HG02623 (cell line): ENCODE data around the gene TMEM252.

Source experiments
- ATAC-seq: cut with Tn5 transposase; IDR thresholded peaks from one replicate; pipeline ENCODE4 v1.9.1; 2021; ENCODE audit warnings: moderate library complexity; ENCODE audit not compliant: unreplicated experiment

TMEM252 gene, protein sequence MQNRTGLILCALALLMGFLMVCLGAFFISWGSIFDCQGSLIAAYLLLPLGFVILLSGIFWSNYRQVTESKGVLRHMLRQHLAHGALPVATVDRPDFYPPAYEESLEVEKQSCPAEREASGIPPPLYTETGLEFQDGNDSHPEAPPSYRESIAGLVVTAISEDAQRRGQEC

DNA sequence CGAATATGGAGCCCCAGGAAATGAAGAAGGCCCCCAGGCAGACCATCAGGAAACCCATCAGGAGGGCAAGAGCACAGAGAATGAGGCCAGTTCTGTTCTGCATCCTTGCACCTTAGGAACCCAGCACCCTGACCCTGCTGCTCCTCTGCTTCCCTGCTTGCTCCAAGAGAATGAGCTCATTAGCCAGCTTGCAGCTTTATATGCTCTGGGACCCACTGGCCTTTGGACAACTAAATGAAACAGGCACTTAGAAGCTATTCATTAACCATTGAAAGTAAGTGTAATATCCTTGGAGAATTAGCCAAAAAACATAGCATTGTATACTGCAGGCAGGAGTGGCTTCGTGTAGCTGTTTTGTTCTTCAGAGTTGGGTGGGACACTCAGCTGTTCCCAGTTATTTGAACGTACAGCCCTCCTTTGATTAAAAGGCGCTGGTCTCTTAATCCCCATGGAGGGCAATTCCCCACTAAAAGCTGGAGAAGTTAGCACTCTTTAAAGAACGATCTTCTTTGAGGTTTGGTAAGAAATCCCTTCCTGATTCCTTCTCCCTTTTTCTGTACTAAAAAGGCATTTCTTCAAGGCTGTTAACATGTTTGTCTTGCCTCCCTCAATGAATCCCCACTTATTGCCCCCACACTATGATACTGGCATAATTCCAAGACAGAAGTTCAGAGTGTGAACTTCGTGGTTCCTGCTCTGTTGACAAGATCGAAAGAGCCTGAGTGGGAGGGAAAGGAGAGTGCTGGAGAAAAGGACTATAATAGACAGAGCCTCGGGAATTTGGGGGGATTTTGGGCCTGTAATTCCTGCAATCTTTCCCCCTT lies at the start of gene TMEM252:
Gene TMEM252 (minus strand): TSS at position 172 of the 824 bp plus-strand sequence. CDS start 69 bp downstream, at position 103.
- ATAC-seq, result no peak

DNA sequence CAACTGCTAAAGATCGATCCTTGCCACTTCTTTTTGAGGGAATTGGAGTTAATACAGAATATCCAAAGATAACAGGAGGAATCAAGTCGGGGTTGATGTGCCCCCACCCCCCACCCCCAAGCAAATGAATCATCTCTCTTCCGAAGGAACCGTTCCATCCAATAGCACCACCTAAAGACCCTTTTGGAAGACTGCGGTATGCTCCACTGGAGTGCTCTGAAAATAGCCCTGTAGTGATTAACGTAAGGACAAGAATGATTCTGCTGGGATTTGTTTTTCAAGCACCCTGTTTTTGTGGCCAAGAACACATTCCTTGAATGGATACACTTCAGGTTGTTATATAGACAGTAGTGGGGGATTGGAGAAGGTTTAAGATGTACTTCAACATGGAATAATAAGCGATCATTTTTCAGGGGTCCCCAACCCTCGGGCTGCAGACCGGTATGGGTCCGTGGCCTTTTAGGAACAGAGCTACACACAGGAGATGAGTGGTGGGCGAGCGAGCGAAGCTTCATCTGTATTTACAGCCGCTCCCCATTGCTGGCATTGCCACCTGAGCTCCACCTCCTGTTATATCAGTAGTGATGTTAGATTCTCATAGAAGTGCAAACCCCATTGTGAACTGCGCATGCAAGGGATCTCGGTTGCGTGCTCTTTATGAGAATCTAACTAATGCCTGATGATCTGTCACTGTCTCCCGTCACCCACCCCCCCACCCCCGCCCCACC lies 44.5 kb upstream of the TMEM252 start:
- no peak for ATAC-seq

DNA sequence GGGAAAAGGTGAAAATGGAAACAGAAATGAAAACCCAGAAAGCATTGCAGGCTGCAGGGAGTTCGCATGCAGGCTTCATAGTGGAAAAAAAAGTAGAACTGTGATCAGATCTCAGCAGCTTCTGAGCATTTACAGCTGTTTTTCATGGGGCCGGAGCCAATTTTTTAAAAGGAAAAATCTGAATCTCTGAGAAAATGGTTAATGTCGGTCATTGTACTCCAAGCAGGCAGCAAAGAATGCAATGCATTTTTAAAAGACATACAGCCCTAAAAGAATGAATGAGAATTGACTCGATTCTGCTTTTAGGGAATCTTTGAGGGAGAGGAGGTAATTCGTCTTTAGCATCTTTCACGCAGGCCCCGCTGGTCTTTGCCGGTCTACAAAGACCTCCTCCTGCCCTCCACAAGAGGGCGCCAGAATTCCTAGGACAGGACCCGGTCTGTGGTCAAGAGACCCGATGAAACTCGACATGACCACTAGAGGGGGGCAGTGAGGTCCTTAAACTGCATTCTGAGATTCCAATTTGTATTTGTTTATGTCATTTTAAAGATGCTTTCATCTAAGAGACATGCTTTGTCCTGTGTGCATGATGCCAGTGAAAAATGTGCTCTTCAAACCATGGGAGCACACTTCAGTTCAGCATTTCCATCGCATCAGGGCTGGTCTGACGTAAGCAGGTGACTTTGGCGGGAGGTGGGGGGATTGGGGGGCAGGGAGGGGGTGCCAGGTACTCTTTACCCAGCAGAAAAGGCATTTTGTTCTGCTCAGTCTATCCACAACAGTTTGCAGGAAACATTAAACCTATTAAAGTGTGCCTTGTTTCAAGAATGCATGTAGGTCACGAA lies 43.7 kb upstream of the TMEM252 start:
- ATAC-seq, result peak; percentile 84

DNA sequence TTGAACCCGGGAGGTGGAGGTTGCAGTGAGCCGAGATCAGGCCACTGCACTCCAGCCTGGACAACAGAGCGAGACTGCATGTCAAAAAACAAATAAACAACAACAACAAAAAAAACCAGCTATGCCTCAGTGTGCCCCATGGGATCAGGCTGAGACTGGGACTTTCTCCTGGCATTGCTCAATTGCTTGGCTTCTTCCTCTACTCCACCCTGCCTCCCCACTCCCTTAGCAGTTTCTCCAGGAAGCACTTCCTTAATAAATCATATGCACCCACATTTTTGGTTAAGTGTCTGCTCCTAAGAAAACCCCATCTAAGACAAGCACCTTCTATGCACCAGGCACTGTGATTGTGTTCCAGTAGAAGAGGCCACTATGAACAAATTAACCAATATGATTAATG lies 41.0 kb upstream of the TMEM252 start:
- no peak for ATAC-seq

DNA sequence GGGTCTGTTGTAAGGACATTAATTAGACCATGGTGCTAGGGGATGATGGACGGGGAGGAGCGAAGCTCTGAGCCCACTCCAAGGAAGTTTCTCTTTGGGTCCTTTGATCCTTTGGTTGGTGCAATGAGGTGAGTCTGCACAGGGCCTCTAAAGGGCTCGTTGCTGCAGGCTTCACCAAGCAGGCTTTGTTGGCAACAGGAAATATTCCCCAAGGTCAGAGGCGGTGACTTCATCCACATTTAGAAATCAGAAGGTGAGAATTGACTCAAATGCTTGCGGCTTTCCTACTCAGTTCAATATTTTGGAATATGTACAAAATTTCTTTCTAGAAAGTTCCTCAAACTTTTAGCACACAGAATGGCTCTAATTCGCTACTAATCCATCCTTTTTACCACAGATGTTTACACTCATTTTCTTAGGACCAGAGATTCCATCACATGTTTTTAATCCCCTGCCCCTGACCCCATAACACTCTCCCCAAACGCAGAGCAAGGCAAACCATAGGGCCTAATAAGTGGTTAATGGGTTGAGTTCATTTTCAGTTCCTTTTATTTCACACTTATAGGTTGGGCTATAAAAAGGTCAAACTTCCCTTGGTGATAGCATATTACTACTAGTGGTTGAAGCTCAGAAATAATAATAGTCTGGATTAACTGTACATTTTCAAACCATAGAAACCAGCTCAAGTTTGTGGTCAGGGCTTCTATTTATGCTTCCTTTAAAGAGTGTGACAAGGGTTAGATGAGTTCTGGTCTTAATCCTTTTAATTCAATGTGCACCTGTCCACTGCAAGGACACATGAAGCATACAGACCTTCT lies 37.3 kb upstream of the TMEM252 start:
- peak; percentile 64 for ATAC-seq

DNA sequence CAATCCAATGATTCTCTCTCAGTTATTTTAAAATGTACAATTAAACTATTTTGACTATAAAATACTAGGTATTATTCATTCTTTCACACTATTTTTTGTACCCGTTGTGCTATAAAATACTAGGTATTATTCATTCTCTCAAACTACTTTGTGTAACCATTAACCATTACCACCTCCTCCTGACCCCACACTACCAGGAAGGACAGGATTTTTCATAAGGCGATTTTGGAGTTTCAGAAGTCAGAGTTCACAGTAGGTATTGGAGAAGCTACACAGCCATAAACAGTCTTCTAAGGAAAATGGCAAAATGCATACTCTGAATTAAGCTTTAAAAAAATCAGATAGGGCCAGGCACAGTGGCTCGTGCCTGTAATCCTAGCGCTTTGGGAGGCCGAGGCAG lies 35.1 kb upstream of the TMEM252 start:
- ATAC-seq, result no peak

DNA sequence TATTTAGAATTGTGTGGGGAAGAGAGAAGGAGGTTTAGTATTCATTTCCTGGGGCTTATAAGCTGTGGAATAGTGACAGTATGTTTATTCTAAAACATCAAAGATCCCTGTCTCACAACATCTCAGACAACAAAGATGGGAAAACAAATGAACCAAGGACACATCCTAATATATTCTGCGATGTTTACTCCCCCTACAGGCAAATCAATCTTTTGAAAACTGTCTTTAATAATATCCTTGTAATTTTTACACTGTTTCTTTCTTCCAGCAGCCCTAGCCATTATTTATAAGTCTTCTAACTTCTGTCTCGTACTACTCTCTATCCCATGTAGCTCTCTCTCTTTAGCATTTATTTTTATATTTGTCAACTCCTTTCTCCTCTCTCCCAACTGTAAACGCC lies 33.5 kb upstream of the TMEM252 start:
- no peak for ATAC-seq

DNA sequence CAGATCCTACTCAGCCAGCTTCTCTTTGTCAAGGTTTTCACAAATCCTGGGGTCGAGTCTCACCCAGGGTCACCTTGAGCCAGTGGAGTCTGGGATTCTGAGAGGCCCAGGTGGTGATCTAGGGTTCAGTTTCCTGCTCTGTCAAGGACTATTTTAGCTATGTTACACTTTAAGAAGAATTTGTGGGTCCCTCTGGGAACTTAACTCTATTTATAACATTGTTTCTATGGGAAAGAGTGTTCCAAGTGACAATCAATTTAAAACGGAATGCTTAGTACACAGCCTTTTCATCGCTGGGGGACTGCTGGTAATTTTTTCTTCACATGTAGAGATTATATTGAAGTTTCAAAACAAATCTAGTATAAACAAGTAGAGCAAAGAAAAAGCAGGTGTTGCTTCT lies 26.9 kb upstream of the TMEM252 start:
- ATAC-seq, result no peak

DNA sequence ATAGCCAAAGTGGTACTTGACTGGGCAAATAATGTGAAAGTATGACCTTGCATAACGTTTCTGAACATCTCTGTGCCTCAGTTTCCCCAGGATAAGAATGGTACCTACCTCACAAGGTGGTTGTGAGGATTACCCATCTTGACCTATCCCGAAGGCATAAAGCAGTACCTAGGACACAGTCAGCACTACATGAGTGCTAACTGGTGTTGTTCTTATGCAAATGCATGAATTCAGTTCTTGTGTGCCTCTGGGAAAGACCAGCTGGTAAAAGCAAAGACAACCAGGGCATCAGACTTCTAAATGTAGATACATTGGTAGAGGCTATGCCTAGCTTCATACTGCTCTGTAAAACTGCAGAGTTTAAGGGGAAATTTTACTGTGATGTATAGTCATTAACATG lies 21.8 kb upstream of the TMEM252 start:
- no peak for ATAC-seq

DNA sequence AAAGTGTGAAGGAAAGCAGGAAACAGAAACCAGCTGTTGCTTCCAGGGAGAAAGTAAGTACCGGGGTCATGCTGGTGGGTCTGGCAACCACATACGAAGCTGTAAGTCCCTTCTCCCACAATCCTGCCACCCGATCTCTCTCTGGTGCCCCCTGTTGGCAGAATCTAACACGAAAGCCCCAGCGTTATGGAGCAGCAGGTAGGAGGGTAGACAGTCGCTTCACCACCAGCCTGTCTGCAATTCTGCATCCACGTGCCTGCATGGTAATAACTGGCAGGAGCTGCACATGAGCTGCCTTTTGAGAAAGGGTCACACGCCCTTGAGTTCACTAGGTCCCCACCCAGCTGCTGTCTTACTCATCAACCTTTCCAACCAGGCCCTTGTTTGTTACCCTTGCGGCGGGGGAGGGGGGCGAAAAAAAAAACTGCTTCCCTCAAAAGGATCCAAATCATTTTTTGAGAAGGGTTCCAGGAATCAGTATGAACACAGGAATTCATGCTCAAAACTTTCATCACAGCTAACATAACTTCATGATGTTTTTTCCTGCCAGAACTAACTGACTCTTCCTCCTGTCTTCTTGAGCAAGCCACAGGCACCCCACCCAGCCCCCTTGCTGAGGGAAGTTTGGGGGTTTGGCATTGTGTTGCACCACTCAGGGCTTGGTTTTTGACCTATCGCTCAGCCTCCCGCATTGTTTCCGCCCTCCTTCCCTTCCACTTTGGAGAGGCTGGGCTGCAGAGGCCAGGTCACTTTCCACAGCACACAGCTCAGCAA lies 19.6 kb upstream of the TMEM252 start:
- ATAC-seq, result no peak

DNA sequence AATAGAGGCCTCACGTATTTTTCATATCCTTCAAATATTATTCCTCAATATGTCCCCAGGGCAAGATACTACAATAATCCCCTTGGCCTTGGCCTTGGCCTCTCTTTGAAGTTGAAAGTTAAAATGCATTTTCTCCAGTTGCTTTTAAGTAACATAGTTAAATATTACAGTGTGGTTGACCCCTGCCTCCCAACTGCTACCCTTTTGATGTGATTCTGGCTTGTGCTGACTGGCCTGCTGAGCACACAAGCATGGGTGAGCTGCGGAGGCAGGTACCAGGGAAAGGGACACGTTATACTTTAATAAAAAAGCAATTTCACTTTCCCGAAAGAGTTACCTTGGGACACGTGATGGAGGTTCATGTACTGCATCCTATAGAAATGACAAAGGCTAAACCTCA lies 17.9 kb upstream of the TMEM252 start:
- no peak for ATAC-seq

DNA sequence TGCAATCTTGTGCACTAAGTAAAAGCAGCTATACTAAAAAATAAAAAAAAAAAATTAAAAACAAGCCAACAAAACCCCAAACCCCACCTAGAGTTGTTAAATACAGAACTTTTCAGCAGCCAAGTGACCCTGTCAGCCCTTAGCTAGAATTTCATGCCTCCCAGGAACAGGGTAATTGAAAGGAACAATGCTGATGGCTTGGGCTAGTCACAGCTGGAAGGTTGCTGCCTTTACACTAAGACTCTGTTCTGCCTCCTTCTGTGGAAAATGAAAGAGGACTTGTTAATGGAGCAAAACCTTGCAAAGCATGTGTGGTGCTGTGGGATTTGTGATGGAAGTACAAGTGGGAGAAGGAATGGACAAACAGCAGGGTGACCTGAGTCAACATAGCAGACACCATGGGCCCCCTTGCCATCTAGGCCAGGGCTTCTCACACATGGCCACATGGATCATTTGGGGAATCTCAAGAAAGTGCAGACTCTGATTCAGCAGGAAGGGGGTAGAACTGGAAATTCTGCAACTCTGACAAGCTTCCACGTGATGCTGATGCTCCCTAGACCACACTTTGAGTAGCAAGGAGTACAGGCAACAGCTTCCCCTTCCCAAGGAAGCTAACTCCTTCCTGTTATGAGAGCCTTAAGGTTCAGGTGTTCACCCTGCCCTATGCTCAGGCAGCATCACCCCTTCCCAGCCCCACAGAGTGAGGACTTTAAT lies 14.9 kb upstream of the TMEM252 start:
- no peak for ATAC-seq

DNA sequence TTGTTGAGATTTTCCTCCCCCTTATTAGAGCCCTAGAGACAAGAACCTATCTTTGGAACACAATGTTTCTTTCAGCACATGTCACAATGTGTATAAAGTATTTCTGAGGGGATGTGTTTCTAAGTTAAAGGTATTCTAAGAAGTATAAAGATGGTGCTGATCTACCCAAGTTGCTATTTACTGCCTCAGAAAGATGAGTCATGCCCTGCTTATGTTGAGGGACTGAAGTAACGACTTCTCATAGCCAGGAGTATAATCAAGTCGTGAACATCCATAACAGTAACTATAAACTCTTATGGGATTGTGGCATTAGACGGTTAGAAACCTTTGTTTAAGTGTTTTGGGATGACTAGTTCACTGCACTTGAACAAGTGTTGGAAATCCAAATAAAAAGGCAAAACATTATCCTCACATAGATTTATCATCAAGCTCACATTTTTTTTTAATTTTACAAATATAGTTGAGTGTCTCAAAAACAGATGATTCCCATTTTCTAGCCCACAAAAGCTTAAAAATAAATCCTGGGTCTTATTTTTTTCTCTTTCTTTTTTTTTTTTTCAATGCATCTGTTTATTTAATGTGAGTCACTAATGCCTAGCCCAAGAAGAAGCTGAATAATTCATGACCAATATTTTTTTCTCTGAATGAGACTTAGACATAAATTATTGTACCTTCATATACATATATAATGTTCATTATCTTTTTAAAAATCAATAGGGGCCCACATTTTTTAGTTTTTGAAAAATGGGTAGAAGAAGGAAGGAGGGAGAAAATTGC lies 12.2 kb upstream of the TMEM252 start:
- no peak for ATAC-seq

DNA sequence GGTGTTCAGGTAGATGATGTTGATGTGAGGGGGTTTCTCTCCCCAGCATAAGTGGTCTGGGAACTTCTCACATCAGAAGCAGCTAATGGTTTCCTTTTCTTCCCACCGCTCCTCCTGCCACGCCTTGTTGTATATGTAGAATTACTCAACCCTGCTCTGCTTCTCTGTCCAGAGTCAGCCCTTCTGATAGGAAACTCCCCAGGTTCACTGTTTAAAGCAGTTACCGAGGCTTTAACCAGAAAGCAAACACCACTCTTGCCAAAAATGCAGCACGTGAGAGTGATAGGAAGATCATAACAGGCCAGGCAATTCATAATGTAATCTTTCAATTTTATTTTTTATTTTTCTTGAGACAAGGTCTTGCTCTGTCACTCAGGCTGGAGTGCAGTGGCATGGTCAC lies 10.5 kb upstream of the TMEM252 start:
- ATAC-seq, result no peak

DNA sequence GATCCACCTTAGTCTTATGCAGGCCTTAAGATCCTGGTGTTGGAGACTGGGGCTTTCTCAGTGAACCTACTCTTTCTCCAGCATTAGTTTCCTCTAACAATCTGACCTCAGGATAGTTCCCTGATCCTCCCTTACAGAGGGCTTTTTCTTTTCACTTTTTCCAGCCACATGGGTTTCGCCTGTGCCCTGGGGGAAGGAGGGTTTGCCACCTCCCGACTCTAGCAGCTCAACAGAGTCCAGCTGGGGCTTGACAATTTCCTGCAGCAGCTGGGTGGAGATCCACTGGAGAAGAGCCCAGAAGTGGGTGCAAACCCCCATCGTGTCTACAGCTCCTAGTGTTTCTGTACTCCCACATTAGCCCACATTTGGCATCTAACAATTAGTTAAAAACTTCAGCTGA lies 7.6 kb upstream of the TMEM252 start:
- no peak for ATAC-seq

DNA sequence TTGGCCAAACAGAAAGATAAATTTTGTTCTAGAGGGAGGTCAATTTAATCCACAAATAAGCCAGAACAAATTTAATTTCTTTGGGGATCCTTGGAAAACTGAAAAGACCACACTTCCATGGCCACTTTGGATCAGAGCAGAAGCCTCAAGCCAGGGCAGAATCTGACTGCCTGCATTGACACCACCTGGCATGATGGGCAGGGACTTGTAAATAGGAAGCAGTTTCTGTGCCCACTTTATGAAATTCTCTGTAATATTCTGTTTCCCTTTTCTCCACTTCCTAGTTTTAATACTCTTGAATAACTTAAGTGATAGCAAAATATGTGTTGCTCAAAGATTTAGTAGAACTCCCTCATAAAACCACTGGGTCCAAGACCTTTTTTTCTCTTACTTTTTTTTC lies 6.7 kb upstream of the TMEM252 start:
- no peak for ATAC-seq

DNA sequence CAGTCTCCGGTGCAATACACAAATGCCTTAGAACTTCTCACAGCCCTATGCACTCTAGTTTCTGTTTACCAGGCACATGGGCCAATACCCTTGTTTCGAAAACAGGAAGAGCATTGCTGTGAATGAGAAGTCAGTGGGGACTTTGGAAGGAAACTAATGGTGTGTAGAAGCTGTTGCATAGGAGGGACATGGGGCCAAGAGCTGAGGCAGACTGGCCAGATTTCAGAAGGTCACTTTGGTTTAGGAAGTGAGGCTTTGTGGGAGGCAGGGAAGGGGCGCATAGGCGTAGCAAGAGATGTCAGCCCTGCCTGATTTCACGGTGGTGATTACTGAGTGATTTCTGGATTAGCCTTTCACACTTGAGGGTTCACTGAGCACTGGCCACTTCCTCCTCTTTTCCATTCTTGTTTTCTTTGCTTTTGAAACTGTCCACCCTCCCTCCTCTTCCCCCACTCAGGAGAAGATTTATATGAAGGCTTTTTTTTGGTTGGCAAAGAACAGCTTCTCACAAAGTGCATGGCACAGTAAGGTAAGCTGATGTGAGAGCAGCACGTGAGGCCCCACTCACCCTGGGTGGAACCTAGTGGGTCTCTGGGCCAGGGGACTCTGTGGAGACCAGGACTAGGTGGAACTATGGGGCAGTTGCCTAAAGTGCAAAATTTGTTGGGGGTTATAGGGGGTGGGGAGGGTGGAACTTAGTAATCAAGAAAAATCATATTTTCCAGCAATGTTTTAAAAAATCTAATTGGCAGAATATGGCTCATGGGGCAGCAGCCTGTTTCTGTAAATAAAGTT lies 6.1 kb upstream of the TMEM252 start:
- ATAC-seq, result peak; percentile 81
